K562 (cell line): ENCODE results near the gene IRAK4. TPM values are rescaled to one million over a fixed set of nuclear protein-coding genes. Genes with fewer than 3 reads are reported as not detected.

Experiments
- GTF2B ChIP-seq: IDR thresholded peaks from 2 replicates; pipeline ENCODE4 v1.6.1; 2011; ENCODE audit not compliant: insufficient read length; ENCODE audit errors: extremely low read depth
- MTA2 ChIP-seq: fragments of 450-650 bp; IDR thresholded peaks from 2 replicates; pipeline ENCODE4 v1.6.1; 2016; ENCODE audit warnings: low read depth
- POLR2AphosphoS2 ChIP-seq: IDR thresholded peaks from 2 replicates; pipeline ENCODE4 v1.6.1; 2012; ENCODE audit warnings: low read length, improper control_type of control experiment
- ZKSCAN1 ChIP-seq: fragments of 150-350 bp; IDR thresholded peaks from 2 replicates; pipeline ENCODE4 v1.6.1; 2016; ENCODE audit warnings: low read depth, low read length
- ZNF592 ChIP-seq: fragments of 450-650 bp; IDR thresholded peaks from 2 replicates; pipeline ENCODE4 v1.6.1; 2017; ENCODE audit warnings: antibody characterized with exemption, mild to moderate bottlenecking
- ZNF655 ChIP-seq: fragments of 250-450 bp; sonication (Bioruptor Pico); IDR thresholded peaks from 2 replicates; pipeline ENCODE4 v1.5.0; 2021
- polyA plus RNA-seq, 8 experiments: library from polyadenylated mRNA; depleted of rRNA in 4 of 8; stranded (reverse) in 5 of 8; unstranded in 3 of 8; fragments of >200 nt; fragmentation: Nextera tagmentation in 2 of 8; fragmentation: Illumina TruSeq in 1 of 8; extraction: Ambion mirVana in 2 of 8; extraction: Trizol in 1 of 8; gene quantifications; 2 replicates each; pipeline versions ENCODE4 v1.2.1 to v1.2.3, GENCODE V29; 2011 to 2014; ENCODE audit warnings: inconsistent platforms in 1 of 8, missing spikeins in 1 of 8
- total RNA-seq, 7 experiments: library from RNA; depleted of rRNA in 6 of 7; stranded (reverse); fragments of >200 nt in 6 of 7; fragmentation: Illumina TruSeq in 2 of 7; extraction: Trizol in 2 of 7; gene quantifications; 2 replicates each; pipeline versions ENCODE4 v1.2.1 to v1.2.3, GENCODE V29; 2011 to 2021; ENCODE audit warnings: low replicate concordance in 1 of 7
- TF ChIP-seq, protein P1 (sequence below): fragments of 450-650 bp; formaldehyde crosslinking; IDR thresholded peaks from 2 replicates; pipeline ENCODE4 v1.4.0; 2020; ENCODE audit warnings: mild to moderate bottlenecking, moderate library complexity

IRAK4 gene
- total and polyA plus RNA-seq, 9 of the 15 experiments (the other 6 are each of a cell fraction or from before 2014, with no cell fraction given) = 10.8 to 34.5 (median 16.0) TPM

- TF ChIP-seq, protein P1, sequence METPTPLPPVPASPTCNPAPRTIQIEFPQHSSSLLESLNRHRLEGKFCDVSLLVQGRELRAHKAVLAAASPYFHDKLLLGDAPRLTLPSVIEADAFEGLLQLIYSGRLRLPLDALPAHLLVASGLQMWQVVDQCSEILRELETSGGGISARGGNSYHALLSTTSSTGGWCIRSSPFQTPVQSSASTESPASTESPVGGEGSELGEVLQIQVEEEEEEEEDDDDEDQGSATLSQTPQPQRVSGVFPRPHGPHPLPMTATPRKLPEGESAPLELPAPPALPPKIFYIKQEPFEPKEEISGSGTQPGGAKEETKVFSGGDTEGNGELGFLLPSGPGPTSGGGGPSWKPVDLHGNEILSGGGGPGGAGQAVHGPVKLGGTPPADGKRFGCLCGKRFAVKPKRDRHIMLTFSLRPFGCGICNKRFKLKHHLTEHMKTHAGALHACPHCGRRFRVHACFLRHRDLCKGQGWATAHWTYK (CRISPR knock-in tag) = no peak
- no peak for TF ChIP-seq GTF2B
- no peak for TF ChIP-seq ZNF592
- no peak for TF ChIP-seq ZNF655 (CRISPR knock-in tag)
- no peak for TF ChIP-seq ZKSCAN1
- TF ChIP-seq POLR2AphosphoS2 = no peak
- no peak for TF ChIP-seq MTA2
- TF ChIP-seq, all 486 proteins: peak for 0
These were observed 16.6 kb upstream of the IRAK4 start (continued) for GRCh38 chr12:43742106-43742505.
